Measurements from ENCODE around the gene PPARG. TPM values are rescaled to one million over a fixed set of nuclear protein-coding genes. Genes with fewer than 3 reads are reported as not detected.

The PPARG gene
- total and polyA plus RNA-seq, 2 of the 13 experiments (the other 11 are each of a cell fraction or from before 2014, with no cell fraction given), result 13.9 to 58.3 TPM

DNA sequence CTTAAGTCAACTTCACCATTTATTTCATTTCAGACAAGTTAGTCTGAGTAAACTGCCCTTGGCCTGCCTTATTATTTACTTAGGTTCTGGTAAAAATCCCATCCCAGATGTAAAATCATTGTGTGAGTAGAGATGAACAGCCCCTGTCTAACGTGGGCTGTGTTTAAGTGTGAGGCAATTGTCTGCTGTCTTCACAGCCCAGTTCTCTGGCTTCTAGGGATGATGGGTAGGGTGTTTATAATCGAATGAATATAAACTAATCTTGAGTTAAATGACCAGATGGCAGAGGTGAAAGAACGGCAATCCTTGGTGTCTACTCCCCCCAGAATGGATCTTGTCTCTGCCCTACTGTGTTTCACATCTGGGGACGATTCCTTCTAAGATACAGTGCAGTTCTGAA, 20.8 kb downstream of the PPARG start:
- Histone ChIP-seq H3K4me1 (ENCODE audit: insufficient read depth, low read length) (peaks cover 32% of the 10 kb centered on the region), H3K4me2 (ENCODE audit: low read depth, low read length) (no peak overlapping the region), H2AFZ (ENCODE audit: low read length) (no peak overlapping the region), H3K9ac (ENCODE audit: insufficient read depth, low read depth, low read length) (no peak overlapping the region), H3K27me3 (ENCODE audit: control insufficient read depth in 1 of 2, insufficient read depth in 2 of 2, low read length in 2 of 2) (no peaks in the 10 kb centered on the region), H4K20me1 (ENCODE audit: insufficient read depth, low read length) (no peaks in the 10 kb centered on the region), H3K36me3 (replicated peaks in 1 of 2; ENCODE audit: control insufficient read depth in 1 of 2, insufficient read depth in 2 of 2, low read length in 2 of 2) (0 out of 5 replicates have a peak, but pooled peaks cover 0 to 3% of the 10 kb centered on the region in 2 experiments), H3K4me3 (replicated peaks in 1 of 3; ENCODE audit: insufficient read depth in 1 of 3, low read depth in 2 of 3, low read length in 3 of 3) (no peak overlapping the region), H3K79me2 (ENCODE audit: insufficient read depth, low read length) (peaks cover 36% of the 10 kb centered on the region), H3K27ac (ENCODE audit: extremely low read length, insufficient read depth, low read length) (no peak overlapping the region), H3K9me3 (ENCODE audit: low read length) (no peaks in the 10 kb centered on the region)
- ChIA-PET CTCF (ENCODE audit: low intra/inter-chr PET ratio, low total read pairs) (no interaction called here), POLR2A (no interaction called here)
- intact Hi-C loops (cut with micrococcal nuclease; ENCODE audit: unreplicated experiment) (loop anchor here (10.0 kb wide), 1 partner anchor 175 kb away; the partner anchor contains the start of gene TSEN2), in situ Hi-C loops (cut with HindIII; ENCODE audit: extremely low pct_ligation_motif_present, low pct_unique_long_range_greater_than_20kb) (no loop called here)
- DNase-seq (ENCODE audit: low spot score) (no peak), ATAC-seq (no peak), FAIRE-seq (no peak)
- no TSS peak for BruUV-seq (replicated peaks)
- 78% methylated on average over 4 of the region's 4 CpGs for WGBS (ENCODE audit: low lambda C conversion rate)
- TF ChIP-seq SOX13 (IDR thresholded peaks at IDR 0.05) (no peak), SOX13 (CRISPR knock-in tag; conservative IDR thresholded peaks at IDR 0.05 in 1 of 2, IDR thresholded peaks at IDR 0.05 in 1 of 2) (peak in 1 of 2 experiments; percentile 44; a peak in 1 of 4 replicates), ZNF781 (CRISPR knock-in tag; IDR thresholded peaks at IDR 0.05; ENCODE audit: borderline replicate concordance, not compliant biosample characterization) (no peak)
- TF ChIP-seq, protein P1, sequence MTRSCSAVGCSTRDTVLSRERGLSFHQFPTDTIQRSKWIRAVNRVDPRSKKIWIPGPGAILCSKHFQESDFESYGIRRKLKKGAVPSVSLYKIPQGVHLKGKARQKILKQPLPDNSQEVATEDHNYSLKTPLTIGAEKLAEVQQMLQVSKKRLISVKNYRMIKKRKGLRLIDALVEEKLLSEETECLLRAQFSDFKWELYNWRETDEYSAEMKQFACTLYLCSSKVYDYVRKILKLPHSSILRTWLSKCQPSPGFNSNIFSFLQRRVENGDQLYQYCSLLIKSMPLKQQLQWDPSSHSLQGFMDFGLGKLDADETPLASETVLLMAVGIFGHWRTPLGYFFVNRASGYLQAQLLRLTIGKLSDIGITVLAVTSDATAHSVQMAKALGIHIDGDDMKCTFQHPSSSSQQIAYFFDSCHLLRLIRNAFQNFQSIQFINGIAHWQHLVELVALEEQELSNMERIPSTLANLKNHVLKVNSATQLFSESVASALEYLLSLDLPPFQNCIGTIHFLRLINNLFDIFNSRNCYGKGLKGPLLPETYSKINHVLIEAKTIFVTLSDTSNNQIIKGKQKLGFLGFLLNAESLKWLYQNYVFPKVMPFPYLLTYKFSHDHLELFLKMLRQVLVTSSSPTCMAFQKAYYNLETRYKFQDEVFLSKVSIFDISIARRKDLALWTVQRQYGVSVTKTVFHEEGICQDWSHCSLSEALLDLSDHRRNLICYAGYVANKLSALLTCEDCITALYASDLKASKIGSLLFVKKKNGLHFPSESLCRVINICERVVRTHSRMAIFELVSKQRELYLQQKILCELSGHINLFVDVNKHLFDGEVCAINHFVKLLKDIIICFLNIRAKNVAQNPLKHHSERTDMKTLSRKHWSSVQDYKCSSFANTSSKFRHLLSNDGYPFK (CRISPR knock-in tag; IDR thresholded peaks at IDR 0.05; ENCODE audit: borderline replicate concordance), result no peak
- TF ChIP-seq, protein P2, sequence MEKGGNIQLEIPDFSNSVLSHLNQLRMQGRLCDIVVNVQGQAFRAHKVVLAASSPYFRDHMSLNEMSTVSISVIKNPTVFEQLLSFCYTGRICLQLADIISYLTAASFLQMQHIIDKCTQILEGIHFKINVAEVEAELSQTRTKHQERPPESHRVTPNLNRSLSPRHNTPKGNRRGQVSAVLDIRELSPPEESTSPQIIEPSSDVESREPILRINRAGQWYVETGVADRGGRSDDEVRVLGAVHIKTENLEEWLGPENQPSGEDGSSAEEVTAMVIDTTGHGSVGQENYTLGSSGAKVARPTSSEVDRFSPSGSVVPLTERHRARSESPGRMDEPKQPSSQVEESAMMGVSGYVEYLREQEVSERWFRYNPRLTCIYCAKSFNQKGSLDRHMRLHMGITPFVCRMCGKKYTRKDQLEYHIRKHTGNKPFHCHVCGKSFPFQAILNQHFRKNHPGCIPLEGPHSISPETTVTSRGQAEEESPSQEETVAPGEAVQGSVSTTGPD (CRISPR knock-in tag; IDR thresholded peaks at IDR 0.05), result no peak

Data from HepG2 (cell line).